Measurements from ENCODE around the gene DTX1. TPM values are rescaled to one million over a fixed set of nuclear protein-coding genes. Genes with fewer than 3 reads are reported as not detected.

DTX1 gene
- total and polyA plus RNA-seq, 2 of the 8 experiments (the other 6 are each of a cell fraction or from before 2014, with no cell fraction given) = 4.7 to 6.9 TPM

GRCh38 chr12:113135178-113136127 lies 78.9 kb downstream of the DTX1 start, which contains the start of gene RASAL1 (continued):
- TF ChIP-seq MAFK (IDR thresholded peaks at IDR 0.05; ENCODE audit: low read depth, low read length) = no peak
- peak; percentile 49; the same call in 1 of the 2 replicates for TF ChIP-seq SP4 (IDR thresholded peaks at IDR 0.05; ENCODE audit: low read length)
- TF ChIP-seq MAX (IDR thresholded peaks at IDR 0.05) = peak; percentile 85
- TF ChIP-seq TAF7 (optimal IDR thresholded peaks at IDR 0.05; ENCODE audit: borderline replicate concordance, low read depth, low read length) = no peak
- no peak for TF ChIP-seq CEBPB (IDR thresholded peaks at IDR 0.05; ENCODE audit: low read depth, low read length)
- no peak for TF ChIP-seq KDM1A (IDR thresholded peaks at IDR 0.05; ENCODE audit: borderline replicate concordance, low read length)
- no peak for TF ChIP-seq CHD7 (IDR thresholded peaks at IDR 0.05; ENCODE audit: insufficient replicate concordance, low read length)
- no peak for TF ChIP-seq EP300 (IDR thresholded peaks at IDR 0.05; ENCODE audit: borderline replicate concordance in 1 of 2, low read depth in 2 of 2, low read length in 2 of 2)
